H9 (cell line): ENCODE measurements around the gene DOK5. TPM values are rescaled to one million over a fixed set of nuclear protein-coding genes. Genes with fewer than 3 reads are reported as not detected.

ENCODE experiments used
- DNase-seq: peaks from one replicate; pipeline ENCODE4 v3.0.0-alpha.2; 2017
- H2AFZ ChIP-seq: one replicate; pipeline ENCODE4 v1.6.1; 2013; ENCODE audit warnings: mild to moderate bottlenecking, low read length, control low read depth, moderate library complexity
- H2AK5ac ChIP-seq: 2 replicates; pipeline ENCODE4 v1.6.1; 2013; ENCODE audit warnings: low read length, control low read depth, mixed read lengths; ENCODE audit not compliant: insufficient read length
- H2BK120ac ChIP-seq: one replicate; pipeline ENCODE4 v1.6.1; 2013; ENCODE audit warnings: low read depth, mild to moderate bottlenecking, low read length, control low read depth, inconsistent platforms; ENCODE audit not compliant: poor library complexity, severe bottlenecking
- H2BK12ac ChIP-seq: 2 replicates; pipeline ENCODE4 v1.6.1; 2013; ENCODE audit warnings: low read length, control low read depth, mixed read lengths, low read depth; ENCODE audit not compliant: insufficient read length
- H2BK15ac ChIP-seq: 2 replicates; pipeline ENCODE4 v1.6.1; 2013; ENCODE audit warnings: low read depth, low read length, control low read depth
- H2BK20ac ChIP-seq: one replicate; pipeline ENCODE4 v1.6.1; 2013; ENCODE audit warnings: low read depth, mild to moderate bottlenecking, low read length, control low read depth, inconsistent platforms; ENCODE audit not compliant: poor library complexity, severe bottlenecking
- H2BK5ac ChIP-seq: 2 replicates; pipeline ENCODE4 v1.6.1; 2013; ENCODE audit warnings: low read length, control low read depth, mixed read lengths; ENCODE audit not compliant: insufficient read length
- H3K14ac ChIP-seq: 2 replicates; pipeline ENCODE4 v1.6.1; 2013; ENCODE audit warnings: low read length, control low read depth; ENCODE audit not compliant: insufficient read depth
- H3K18ac ChIP-seq: 2 replicates; pipeline ENCODE4 v1.6.1; 2013; ENCODE audit warnings: low read depth, mild to moderate bottlenecking, mixed read lengths, low read length, control low read depth; ENCODE audit not compliant: insufficient read length
- H3K23ac ChIP-seq: 2 replicates; pipeline ENCODE4 v1.6.1; 2013; ENCODE audit warnings: low read length, control low read depth, mixed read lengths, low read depth; ENCODE audit not compliant: insufficient read length
- H3K23me2 ChIP-seq: 2 replicates; pipeline ENCODE4 v1.6.1; 2013; ENCODE audit warnings: low read depth, mild to moderate bottlenecking, mixed read lengths, low read length, control low read depth; ENCODE audit not compliant: insufficient read length, poor library complexity, severe bottlenecking
- H3K27ac ChIP-seq: 2 replicates; pipeline ENCODE4 v1.5.1; 2013; ENCODE audit warnings: low read length, control low read depth, mixed read lengths, low read depth; ENCODE audit not compliant: insufficient read length
- H3K27me3 ChIP-seq: 2 replicates; pipeline ENCODE4 v1.6.1; 2013; ENCODE audit warnings: low read length, control low read depth, inconsistent platforms; ENCODE audit not compliant: insufficient read depth
- H3K4ac ChIP-seq: 2 replicates; pipeline ENCODE4 v1.6.1; 2013; ENCODE audit warnings: low read depth, mild to moderate bottlenecking, control low read depth, inconsistent platforms, low read length, moderate library complexity
- H3K4me1 ChIP-seq: 2 replicates; pipeline ENCODE4 v1.6.1; 2013; ENCODE audit warnings: low read length, control low read depth, inconsistent platforms; ENCODE audit not compliant: insufficient read depth
- H3K4me2 ChIP-seq: 2 replicates; pipeline ENCODE4 v1.6.1; 2013; ENCODE audit warnings: low read length, control low read depth, mixed read lengths; ENCODE audit not compliant: insufficient read length, insufficient read depth
- H3K56ac ChIP-seq: 2 replicates; pipeline ENCODE4 v1.6.1; 2013; ENCODE audit warnings: low read depth, mild to moderate bottlenecking, mixed read lengths, low read length, control low read depth; ENCODE audit not compliant: insufficient read length
- H3K79me1 ChIP-seq: 2 replicates; pipeline ENCODE4 v1.6.1; 2013; ENCODE audit warnings: low read depth, mild to moderate bottlenecking, moderate library complexity, low read length, control low read depth, inconsistent platforms; ENCODE audit not compliant: insufficient read depth, poor library complexity, severe bottlenecking
- H3K79me2 ChIP-seq: 2 replicates; pipeline ENCODE4 v1.6.1; 2013; ENCODE audit warnings: low read length, control low read depth, inconsistent platforms; ENCODE audit not compliant: insufficient read depth
- H3K9ac ChIP-seq: 2 replicates; pipeline ENCODE4 v1.6.1; 2013; ENCODE audit warnings: low read length, control low read depth, mixed read lengths; ENCODE audit not compliant: insufficient read length; ENCODE audit errors: extremely low read depth
- H3K9me3 ChIP-seq: one replicate; pipeline ENCODE4 v1.6.1; 2013; ENCODE audit warnings: low read depth, low read length, inconsistent platforms; ENCODE audit not compliant: control insufficient read depth
- H3T11ph ChIP-seq: one replicate; pipeline ENCODE4 v1.6.1; 2013; ENCODE audit warnings: mild to moderate bottlenecking, low read length, control low read depth, inconsistent platforms
- H4K20me1 ChIP-seq: one replicate; pipeline ENCODE4 v1.6.1; 2013; ENCODE audit not compliant: control insufficient read depth, insufficient read length, insufficient read depth
- H4K5ac ChIP-seq: 2 replicates; pipeline ENCODE4 v1.6.1; 2013; ENCODE audit warnings: low read depth, mild to moderate bottlenecking, mixed read lengths, low read length, control low read depth; ENCODE audit not compliant: insufficient read length
- H4K8ac ChIP-seq: replicated peaks from 2 replicates; pipeline ENCODE4 v1.6.1; 2013; ENCODE audit warnings: low read length, control low read depth, mixed read lengths, low read depth; ENCODE audit not compliant: insufficient read length
- H4K91ac ChIP-seq: 2 replicates; pipeline ENCODE4 v1.6.1; 2013; ENCODE audit warnings: low read depth, mild to moderate bottlenecking, moderate library complexity, mixed read lengths, low read length, control low read depth; ENCODE audit not compliant: insufficient read length
- H3K27ac Mint-ChIP-seq, 3 experiments: 2 replicates in 2 of 3; 3 replicates in 1 of 3; pipeline ENCODE4 v1.8.0; 2020 to 2021; ENCODE audit warnings: mixed read lengths in 3 of 3, mild to moderate bottlenecking in 1 of 3, moderate library complexity in 1 of 3
- H3K27me3 Mint-ChIP-seq: 2 replicates; pipeline ENCODE4 v1.8.0; 2021; ENCODE audit warnings: low read depth, mild to moderate bottlenecking, moderate library complexity, mixed read lengths
- H3K36me3 Mint-ChIP-seq, 3 experiments: 2 replicates in 2 of 3; 3 replicates in 1 of 3; pipeline ENCODE4 v1.8.0; 2020 to 2021; ENCODE audit warnings: low read depth in 3 of 3, mixed read lengths in 3 of 3; ENCODE audit not compliant: insufficient read depth in 1 of 3
- H3K4me1 Mint-ChIP-seq, 2 experiments: 2 replicates each; pipeline ENCODE4 v1.8.0; 2020; ENCODE audit warnings: mixed read lengths in 2 of 2
- H3K4me3 Mint-ChIP-seq, 2 experiments: 2 replicates in 1 of 2; 3 replicates in 1 of 2; pipeline ENCODE4 v1.8.0; 2020 to 2021; ENCODE audit warnings: mild to moderate bottlenecking in 2 of 2, mixed read lengths in 2 of 2, moderate library complexity in 1 of 2
- H3K9me3 Mint-ChIP-seq, 2 experiments: 2 replicates in 1 of 2; 3 replicates in 1 of 2; pipeline ENCODE4 v1.8.0; 2020; ENCODE audit warnings: mild to moderate bottlenecking in 2 of 2, mixed read lengths in 2 of 2, moderate library complexity in 1 of 2
- WGBS: extraction: QIAGEN DNeasy Blood & Tissue Kit; methylation state at CpG from one replicate; pipeline ENCODE4 v1.1.7; 2013; ENCODE audit warnings: missing lambda C conversion rate, low lambda C conversion rate, mixed read lengths; ENCODE audit not compliant: insufficient read length; ENCODE audit errors: extremely low coverage; 5-methylcytosine and 5-hydroxymethylcytosine counted together
- total RNA-seq: library from RNA; stranded (reverse); gene quantifications from 2 replicates; pipeline ENCODE4 v1.2.1, GENCODE V29; 2021
- TF ChIP-seq, protein P1 (sequence below): fragments of 200-600 bp; sonication (generic); conservative IDR thresholded peaks from 3 replicates; pipeline ENCODE4 v1.8.0; 2021; ENCODE audit warnings: antibody characterized with exemption, mild to moderate bottlenecking

DOK5 gene
- total RNA-seq, 1 experiment from 2014 or later = 4.5 TPM

DNA sequence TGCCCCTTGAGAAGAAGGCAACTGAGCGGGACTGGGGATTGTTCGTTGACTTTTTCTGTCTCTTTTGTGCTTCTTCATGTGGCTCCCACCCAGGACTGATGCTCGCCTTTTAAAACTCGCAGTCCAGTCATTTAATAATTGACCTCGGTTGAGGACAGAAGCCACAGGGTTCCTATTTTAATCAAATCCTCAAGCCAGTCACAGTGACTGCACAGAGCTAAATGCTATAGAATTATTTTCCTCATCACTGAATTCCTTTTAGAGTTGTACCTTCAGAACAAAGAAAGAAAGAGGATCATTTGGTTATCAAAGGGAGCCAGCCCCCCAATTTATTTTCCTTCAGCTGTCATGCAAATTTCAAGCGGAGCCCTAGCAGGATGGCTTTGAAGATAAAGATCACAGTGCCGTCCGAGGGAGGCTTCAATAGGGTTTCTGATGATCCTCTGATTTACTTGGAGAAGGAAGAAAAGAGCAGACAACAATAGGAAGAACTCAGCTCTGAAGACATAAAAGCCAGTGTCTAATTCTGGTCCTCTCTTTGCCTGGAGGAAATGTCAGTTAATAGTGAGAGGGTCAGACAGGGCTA is 186.6 kb downstream of the DOK5 start:
- Histone ChIP-seq H3K18ac (no peak overlapping the region), H3K9ac (no peak overlapping the region), H4K5ac (no peak overlapping the region), H3K79me1 (no peaks in the 10 kb centered on the region), H3K4ac (no peak overlapping the region), H2BK20ac (no peak overlapping the region), H2BK12ac (no peak overlapping the region), H4K20me1 (no peaks in the 10 kb centered on the region), H3K56ac (no peak overlapping the region), H3K27ac (no peak overlapping the region), H3K79me2 (no peaks in the 10 kb centered on the region), H3K14ac (no peak overlapping the region), H3T11ph (no peak overlapping the region), H3K4me2 (peak overlapping the region; percentile 3), H3K23me2 (no peaks in the 10 kb centered on the region), H3K27me3 (no peaks in the 10 kb centered on the region; the same call in 1 of the 2 replicates), H3K4me1 (no peaks in the 10 kb centered on the region; the same call in 1 of the 2 replicates), H4K8ac (no peak overlapping the region), H2BK5ac (no peak overlapping the region), H2BK15ac (no peak overlapping the region), H2AK5ac (no peak overlapping the region), H3K23ac (no peak overlapping the region), H2AFZ (no peak overlapping the region), H3K9me3 (no peaks in the 10 kb centered on the region), H2BK120ac (no peak overlapping the region), H4K91ac (no peak overlapping the region)
- no peak for DNase-seq
- H3K4me3 Mint-ChIP-seq = no peak overlapping the region; a peak in 2 of 5 replicates
- H3K27me3 Mint-ChIP-seq = peaks cover 54% of the 10 kb centered on the region
- no peak overlapping the region for H3K27ac Mint-ChIP-seq
- no CpG with 5 or more reads among the region's 8 CpGs for WGBS
- no peaks in the 10 kb centered on the region; a peak in 2 of 5 replicates for H3K9me3 Mint-ChIP-seq
- H3K36me3 Mint-ChIP-seq = no peaks in the 10 kb centered on the region; a peak in 1 of 7 replicates
- peaks cover 31 to 32% of the 10 kb centered on the region in 2 experiments for H3K4me1 Mint-ChIP-seq
- TF ChIP-seq, protein P1, sequence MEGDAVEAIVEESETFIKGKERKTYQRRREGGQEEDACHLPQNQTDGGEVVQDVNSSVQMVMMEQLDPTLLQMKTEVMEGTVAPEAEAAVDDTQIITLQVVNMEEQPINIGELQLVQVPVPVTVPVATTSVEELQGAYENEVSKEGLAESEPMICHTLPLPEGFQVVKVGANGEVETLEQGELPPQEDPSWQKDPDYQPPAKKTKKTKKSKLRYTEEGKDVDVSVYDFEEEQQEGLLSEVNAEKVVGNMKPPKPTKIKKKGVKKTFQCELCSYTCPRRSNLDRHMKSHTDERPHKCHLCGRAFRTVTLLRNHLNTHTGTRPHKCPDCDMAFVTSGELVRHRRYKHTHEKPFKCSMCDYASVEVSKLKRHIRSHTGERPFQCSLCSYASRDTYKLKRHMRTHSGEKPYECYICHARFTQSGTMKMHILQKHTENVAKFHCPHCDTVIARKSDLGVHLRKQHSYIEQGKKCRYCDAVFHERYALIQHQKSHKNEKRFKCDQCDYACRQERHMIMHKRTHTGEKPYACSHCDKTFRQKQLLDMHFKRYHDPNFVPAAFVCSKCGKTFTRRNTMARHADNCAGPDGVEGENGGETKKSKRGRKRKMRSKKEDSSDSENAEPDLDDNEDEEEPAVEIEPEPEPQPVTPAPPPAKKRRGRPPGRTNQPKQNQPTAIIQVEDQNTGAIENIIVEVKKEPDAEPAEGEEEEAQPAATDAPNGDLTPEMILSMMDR = no peak
